Measurements from ENCODE around the gene CNIH3.

DNA sequence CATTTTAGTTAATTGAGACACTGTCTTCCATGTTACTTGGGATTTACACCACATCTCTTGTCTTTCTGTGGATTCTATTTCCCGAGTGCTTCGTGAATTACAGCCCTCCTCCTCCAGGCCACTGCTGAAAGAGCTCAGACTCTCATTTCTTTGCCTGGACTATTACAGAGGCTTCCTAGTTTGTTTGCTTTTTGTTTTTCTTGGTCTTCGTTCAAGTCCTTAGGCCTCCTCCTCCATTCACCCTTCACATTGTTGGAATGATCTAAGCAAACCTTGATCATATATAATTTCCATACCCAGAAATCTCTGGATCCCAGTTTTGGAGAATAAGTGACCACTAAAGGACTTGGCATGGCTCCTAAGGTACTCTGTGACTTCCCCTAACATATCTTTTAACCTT, 94.1 kb downstream of the CNIH3 start:
- TF ChIP-seq, protein P1, sequence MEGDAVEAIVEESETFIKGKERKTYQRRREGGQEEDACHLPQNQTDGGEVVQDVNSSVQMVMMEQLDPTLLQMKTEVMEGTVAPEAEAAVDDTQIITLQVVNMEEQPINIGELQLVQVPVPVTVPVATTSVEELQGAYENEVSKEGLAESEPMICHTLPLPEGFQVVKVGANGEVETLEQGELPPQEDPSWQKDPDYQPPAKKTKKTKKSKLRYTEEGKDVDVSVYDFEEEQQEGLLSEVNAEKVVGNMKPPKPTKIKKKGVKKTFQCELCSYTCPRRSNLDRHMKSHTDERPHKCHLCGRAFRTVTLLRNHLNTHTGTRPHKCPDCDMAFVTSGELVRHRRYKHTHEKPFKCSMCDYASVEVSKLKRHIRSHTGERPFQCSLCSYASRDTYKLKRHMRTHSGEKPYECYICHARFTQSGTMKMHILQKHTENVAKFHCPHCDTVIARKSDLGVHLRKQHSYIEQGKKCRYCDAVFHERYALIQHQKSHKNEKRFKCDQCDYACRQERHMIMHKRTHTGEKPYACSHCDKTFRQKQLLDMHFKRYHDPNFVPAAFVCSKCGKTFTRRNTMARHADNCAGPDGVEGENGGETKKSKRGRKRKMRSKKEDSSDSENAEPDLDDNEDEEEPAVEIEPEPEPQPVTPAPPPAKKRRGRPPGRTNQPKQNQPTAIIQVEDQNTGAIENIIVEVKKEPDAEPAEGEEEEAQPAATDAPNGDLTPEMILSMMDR (IDR thresholded peaks at IDR 0.05; ENCODE audit: low read depth, low read length, poor library complexity, severe bottlenecking): no peak
- no peak for TF ChIP-seq EZH2phosphoT487 (IDR thresholded peaks at IDR 0.05; ENCODE audit: borderline replicate concordance, low read length)
